ENCODE results near the gene GRK5.

GRK5 gene

DNA sequence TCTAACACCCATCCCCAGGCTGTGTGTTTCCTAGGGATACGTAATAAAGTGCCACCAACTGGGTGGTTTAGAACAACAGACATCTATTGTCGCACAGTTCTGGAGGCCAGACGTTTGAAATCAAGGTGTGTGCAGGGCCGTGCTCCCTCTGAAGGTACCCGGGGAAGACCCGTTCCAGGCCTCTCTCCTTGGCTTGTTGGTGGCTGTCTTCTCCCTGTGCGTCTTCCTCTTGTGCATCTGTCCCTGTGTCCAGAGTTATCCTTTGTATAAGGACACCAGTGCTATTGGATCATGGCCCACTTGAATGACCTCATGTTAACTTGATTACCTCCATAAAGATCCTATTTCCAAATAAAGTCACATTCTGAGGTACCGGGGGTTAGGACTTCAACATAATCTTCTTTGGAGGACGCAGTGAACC is 15.6 kb downstream of the GRK5 start:
- H3K9me3 ChIP-seq (ENCODE audit: insufficient read depth, low read length), result no peaks in the 10 kb centered on the region
- H2AFZ ChIP-seq (ENCODE audit: low read depth, low read length, severe bottlenecking), result no peak overlapping the region
- no peak overlapping the region for H3K4me2 ChIP-seq (ENCODE audit: low read depth, low read length, poor library complexity, severe bottlenecking)
- no peak overlapping the region for H3K4me3 ChIP-seq (ENCODE audit: insufficient read depth, low read length, poor library complexity, severe bottlenecking)
- no peaks in the 10 kb centered on the region for H4K20me1 ChIP-seq (ENCODE audit: low read depth, low read length)
- no peak overlapping the region for H3K9ac ChIP-seq (ENCODE audit: low read length)
- H3K27me3 ChIP-seq (ENCODE audit: low read length), result no peaks in the 10 kb centered on the region
- no peaks in the 10 kb centered on the region for H3F3A ChIP-seq (ENCODE audit: insufficient read depth)
- no peaks in the 10 kb centered on the region for H3K9me2 ChIP-seq (replicated peaks; ENCODE audit: insufficient read depth, low read length)
- no peak overlapping the region for H3K27ac ChIP-seq (ENCODE audit: low read depth, low read length)
- H3K36me3 ChIP-seq (ENCODE audit: low read length), result no peaks in the 10 kb centered on the region
- TF ChIP-seq EZH2phosphoT487 (conservative IDR thresholded peaks at IDR 0.05; ENCODE audit: low read length) (no peak), CTCF (IDR thresholded peaks at IDR 0.05; ENCODE audit: insufficient read depth, low read length, poor library complexity, severe bottlenecking) (no peak)
- no peaks in the 10 kb centered on the region for H3K79me2 ChIP-seq (ENCODE audit: insufficient read depth, low read length)

DNA sequence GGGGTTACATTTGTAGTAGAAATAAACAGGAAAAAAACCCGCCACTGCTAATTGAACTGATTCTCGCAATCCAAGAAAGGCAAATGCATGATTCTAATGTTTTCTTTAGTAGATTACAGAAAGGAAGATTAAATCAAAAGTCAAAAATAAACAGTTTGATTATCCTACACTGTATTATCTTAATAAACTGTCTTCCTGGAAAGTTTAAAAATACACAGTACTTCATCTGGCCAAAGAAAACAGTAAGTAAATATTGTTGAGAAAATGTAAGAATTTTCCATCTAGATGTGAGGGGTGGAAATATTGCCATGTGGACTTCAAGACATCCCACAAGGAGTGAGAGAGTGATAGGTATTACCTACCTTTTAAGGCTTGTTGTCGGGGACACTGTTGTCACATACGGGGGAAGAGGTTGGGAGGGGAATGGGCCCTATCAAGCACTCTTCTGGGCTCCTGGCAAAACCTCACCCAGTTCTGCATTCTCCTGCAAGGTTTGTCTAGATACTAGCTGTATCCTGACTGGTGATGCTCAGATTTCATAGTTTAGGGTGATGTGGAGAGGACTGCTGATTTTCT is 17.8 kb downstream of the GRK5 start:
- TF ChIP-seq EZH2phosphoT487 (conservative IDR thresholded peaks at IDR 0.05; ENCODE audit: low read length) (no peak), CTCF (IDR thresholded peaks at IDR 0.05; ENCODE audit: insufficient read depth, low read length, poor library complexity, severe bottlenecking) (no peak)
- Histone ChIP-seq H3F3A (ENCODE audit: insufficient read depth) (no peaks in the 10 kb centered on the region), H3K9me3 (ENCODE audit: insufficient read depth, low read length) (no peaks in the 10 kb centered on the region), H3K9ac (ENCODE audit: low read length) (no peak overlapping the region), H3K4me2 (ENCODE audit: low read depth, low read length, poor library complexity, severe bottlenecking) (no peak overlapping the region), H3K4me3 (ENCODE audit: insufficient read depth, low read length, poor library complexity, severe bottlenecking) (no peak overlapping the region), H3K27me3 (ENCODE audit: low read length) (no peaks in the 10 kb centered on the region), H3K79me2 (ENCODE audit: insufficient read depth, low read length) (no peaks in the 10 kb centered on the region), H2AFZ (ENCODE audit: low read depth, low read length, severe bottlenecking) (no peak overlapping the region), H3K9me2 (replicated peaks; ENCODE audit: insufficient read depth, low read length) (no peaks in the 10 kb centered on the region), H4K20me1 (ENCODE audit: low read depth, low read length) (no peaks in the 10 kb centered on the region), H3K27ac (ENCODE audit: low read depth, low read length) (no peak overlapping the region), H3K36me3 (ENCODE audit: low read length) (no peaks in the 10 kb centered on the region)

GRCh38 chr10:119227825-119228224 is 20.5 kb downstream of the GRK5 start:
- H3K4me2 ChIP-seq (ENCODE audit: low read depth, low read length, poor library complexity, severe bottlenecking), result no peak overlapping the region

More at GRCh38 chr10:119227825-119228224, 20.5 kb downstream of the GRK5 start:
- H4K20me1 ChIP-seq (ENCODE audit: low read depth, low read length), result no peaks in the 10 kb centered on the region
- H3K36me3 ChIP-seq (ENCODE audit: low read length), result no peaks in the 10 kb centered on the region
- no peaks in the 10 kb centered on the region for H3K79me2 ChIP-seq (ENCODE audit: insufficient read depth, low read length)
- H3K27me3 ChIP-seq (ENCODE audit: low read length), result no peaks in the 10 kb centered on the region
- no peak for TF ChIP-seq CTCF (IDR thresholded peaks at IDR 0.05; ENCODE audit: insufficient read depth, low read length, poor library complexity, severe bottlenecking)
- TF ChIP-seq EZH2phosphoT487 (conservative IDR thresholded peaks at IDR 0.05; ENCODE audit: low read length), result no peak
- no peaks in the 10 kb centered on the region for H3F3A ChIP-seq (ENCODE audit: insufficient read depth)
- H2AFZ ChIP-seq (ENCODE audit: low read depth, low read length, severe bottlenecking), result no peak overlapping the region
- H3K9me2 ChIP-seq (replicated peaks; ENCODE audit: insufficient read depth, low read length), result no peaks in the 10 kb centered on the region
- H3K9ac ChIP-seq (ENCODE audit: low read length), result no peak overlapping the region
- no peak overlapping the region for H3K27ac ChIP-seq (ENCODE audit: low read depth, low read length)
- no peaks in the 10 kb centered on the region for H3K9me3 ChIP-seq (ENCODE audit: insufficient read depth, low read length)
- H3K4me3 ChIP-seq (ENCODE audit: insufficient read depth, low read length, poor library complexity, severe bottlenecking), result no peak overlapping the region
